Hepatocyte (in vitro differentiated cells): ENCODE measurements around the gene HS3ST5. TPM values are rescaled to one million over a fixed set of nuclear protein-coding genes. Genes with fewer than 3 reads are reported as not detected.

ENCODE experiments used
- DNase-seq: peaks from one replicate; pipeline ENCODE4 v3.0.0-alpha.2; 2016; ENCODE audit warnings: low spot score
- H2AFZ ChIP-seq: fragments of 200-600 bp; sonication (generic); 2 replicates; pipeline ENCODE4 v1.6.0; 2016; ENCODE audit warnings: antibody characterized with exemption, mild to moderate bottlenecking
- H3K27ac ChIP-seq: fragments of 200-600 bp; sonication (generic); 2 replicates; pipeline ENCODE4 v1.5.1; 2016; ENCODE audit warnings: mild to moderate bottlenecking
- H3K27me3 ChIP-seq: fragments of 200-600 bp; sonication (generic); 2 replicates; pipeline ENCODE4 v1.6.1; 2016
- H3K36me3 ChIP-seq: fragments of 200-600 bp; sonication (generic); replicated peaks from 2 replicates; pipeline ENCODE4 v1.5.1; 2016; ENCODE audit warnings: low read depth; ENCODE audit not compliant: insufficient read depth
- H3K4me1 ChIP-seq: fragments of 200-600 bp; sonication (generic); 2 replicates; pipeline ENCODE4 v1.5.1; 2016; ENCODE audit warnings: mild to moderate bottlenecking, moderate library complexity; ENCODE audit not compliant: insufficient read depth
- H3K4me2 ChIP-seq: fragments of 200-600 bp; sonication (generic); 2 replicates; pipeline ENCODE4 v1.6.0; 2016
- H3K4me3 ChIP-seq: fragments of 200-600 bp; sonication (generic); 2 replicates; pipeline ENCODE4 v1.5.1; 2016; ENCODE audit warnings: mild to moderate bottlenecking
- H3K79me2 ChIP-seq: fragments of 200-600 bp; sonication (generic); 2 replicates; pipeline ENCODE4 v1.6.0; 2017; ENCODE audit warnings: mild to moderate bottlenecking
- H3K9me2 ChIP-seq: fragments of 200-600 bp; sonication (generic); replicated peaks from 2 replicates; pipeline ENCODE4 v1.6.0; 2017; ENCODE audit warnings: mild to moderate bottlenecking; ENCODE audit not compliant: insufficient read depth
- H3K9me3 ChIP-seq: fragments of 200-600 bp; sonication (generic); 2 replicates; pipeline ENCODE4 v1.5.1; 2016; ENCODE audit warnings: low read depth, mild to moderate bottlenecking
- H4K20me1 ChIP-seq: fragments of 200-600 bp; sonication (generic); 2 replicates; pipeline ENCODE4 v1.6.0; 2016; ENCODE audit warnings: mild to moderate bottlenecking; ENCODE audit not compliant: insufficient read depth, poor library complexity, severe bottlenecking
- EZH2 ChIP-seq: fragments of 200-600 bp; sonication (generic); IDR thresholded peaks from 2 replicates; pipeline ENCODE4 v1.6.1; 2016; ENCODE audit warnings: antibody characterized with exemption, mild to moderate bottlenecking, borderline replicate concordance
- EZH2phosphoT487 ChIP-seq: fragments of 200-600 bp; sonication (generic); IDR thresholded peaks from one replicate; pipeline ENCODE4 v1.6.1; 2018; ENCODE audit warnings: antibody characterized with exemption, mild to moderate bottlenecking, low read depth, moderate library complexity; ENCODE audit not compliant: unreplicated experiment, severe bottlenecking
- WGBS: methylation state at CpG from one replicate; pipeline ENCODE4 v1.1.6; 2016; ENCODE audit warnings: low lambda C conversion rate; ENCODE audit errors: missing lambda C conversion rate; 5-methylcytosine and 5-hydroxymethylcytosine counted together
- polyA plus RNA-seq: library from polyadenylated mRNA; unstranded; fragments of >200 nt; fragmentation: Nextera tagmentation; extraction: Ambion mirVana; gene quantifications from 2 replicates; pipeline ENCODE4 v1.2.1, GENCODE V29; 2016
- total RNA-seq: library from RNA; depleted of rRNA; stranded (reverse); fragments of >200 nt; gene quantifications from 2 replicates; pipeline ENCODE4 v1.2.3, GENCODE V29; 2014
- TF ChIP-seq, protein P1 (sequence below): fragments of 200-600 bp; sonication (generic); IDR thresholded peaks from 2 replicates; pipeline ENCODE4 v1.5.1; 2016; ENCODE audit warnings: antibody characterized with exemption, mild to moderate bottlenecking; ENCODE audit not compliant: poor library complexity

The HS3ST5 gene
- total and polyA plus RNA-seq, 2 experiments from 2014 or later = 0.73 to 1.4 TPM

DNA sequence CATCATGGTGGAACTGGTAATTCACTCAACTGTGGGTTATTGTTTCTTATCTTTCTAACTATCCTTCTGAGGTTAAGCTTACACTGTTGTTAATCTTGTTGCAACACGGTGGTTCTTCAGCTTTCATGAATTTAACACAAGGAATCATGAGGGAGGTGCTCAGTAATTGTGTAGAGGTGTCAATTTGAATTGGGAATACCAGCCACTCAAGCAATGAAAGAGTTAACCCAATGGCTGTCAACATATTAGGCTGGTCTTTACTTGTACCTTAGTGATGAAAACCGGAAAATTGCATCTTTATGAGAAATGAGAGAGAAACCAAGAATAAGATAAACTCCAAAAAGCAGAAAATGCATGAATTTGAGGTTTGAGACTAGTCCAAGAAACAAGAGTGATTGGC lies 95.7 kb downstream of the HS3ST5 start:
- no peak overlapping the region for H3K4me2 ChIP-seq
- H3K9me2 ChIP-seq = no peaks in the 10 kb centered on the region
- H3K36me3 ChIP-seq = no peaks in the 10 kb centered on the region
- H2AFZ ChIP-seq = no peak overlapping the region
- no peak for TF ChIP-seq EZH2
- TF ChIP-seq, protein P1, sequence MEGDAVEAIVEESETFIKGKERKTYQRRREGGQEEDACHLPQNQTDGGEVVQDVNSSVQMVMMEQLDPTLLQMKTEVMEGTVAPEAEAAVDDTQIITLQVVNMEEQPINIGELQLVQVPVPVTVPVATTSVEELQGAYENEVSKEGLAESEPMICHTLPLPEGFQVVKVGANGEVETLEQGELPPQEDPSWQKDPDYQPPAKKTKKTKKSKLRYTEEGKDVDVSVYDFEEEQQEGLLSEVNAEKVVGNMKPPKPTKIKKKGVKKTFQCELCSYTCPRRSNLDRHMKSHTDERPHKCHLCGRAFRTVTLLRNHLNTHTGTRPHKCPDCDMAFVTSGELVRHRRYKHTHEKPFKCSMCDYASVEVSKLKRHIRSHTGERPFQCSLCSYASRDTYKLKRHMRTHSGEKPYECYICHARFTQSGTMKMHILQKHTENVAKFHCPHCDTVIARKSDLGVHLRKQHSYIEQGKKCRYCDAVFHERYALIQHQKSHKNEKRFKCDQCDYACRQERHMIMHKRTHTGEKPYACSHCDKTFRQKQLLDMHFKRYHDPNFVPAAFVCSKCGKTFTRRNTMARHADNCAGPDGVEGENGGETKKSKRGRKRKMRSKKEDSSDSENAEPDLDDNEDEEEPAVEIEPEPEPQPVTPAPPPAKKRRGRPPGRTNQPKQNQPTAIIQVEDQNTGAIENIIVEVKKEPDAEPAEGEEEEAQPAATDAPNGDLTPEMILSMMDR = no peak
- no peak for TF ChIP-seq EZH2phosphoT487
- H4K20me1 ChIP-seq = no peaks in the 10 kb centered on the region
- DNase-seq = no peak
- H3K4me1 ChIP-seq = no peaks in the 10 kb centered on the region
- no peak overlapping the region for H3K27ac ChIP-seq
- no peaks in the 10 kb centered on the region for H3K9me3 ChIP-seq
- 31% methylated on average over 2 of the region's 2 CpGs for WGBS
- H3K27me3 ChIP-seq = no peaks in the 10 kb centered on the region
- no peak overlapping the region for H3K4me3 ChIP-seq
- H3K79me2 ChIP-seq = no peaks in the 10 kb centered on the region

DNA sequence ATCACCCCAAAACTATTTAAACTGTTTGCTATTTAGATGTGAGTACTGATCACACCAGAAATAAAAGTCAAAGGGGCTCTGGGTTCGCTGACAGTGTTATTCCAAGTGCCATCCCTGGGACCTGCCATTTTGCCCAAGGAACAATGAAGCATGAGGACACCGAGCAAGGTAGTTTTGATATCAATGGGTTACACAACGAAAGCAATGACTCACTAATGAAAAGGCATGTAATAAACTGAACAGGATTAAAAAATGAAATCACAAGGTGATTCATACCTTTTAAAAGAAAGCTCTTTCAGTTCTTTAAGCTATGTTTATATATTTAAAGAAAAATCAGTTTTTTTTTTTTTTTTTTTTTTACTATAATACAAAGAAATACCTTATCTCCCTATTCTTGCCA lies 102.0 kb downstream of the HS3ST5 start:
- H3K4me1 ChIP-seq = no peaks in the 10 kb centered on the region
- no peak for DNase-seq
- WGBS = 88% methylated on average over 3 of the region's 3 CpGs
- TF ChIP-seq, protein P1 = no peak
- TF ChIP-seq EZH2phosphoT487 (no peak), EZH2 (no peak)
- no peaks in the 10 kb centered on the region for H3K79me2 ChIP-seq
- no peak overlapping the region for H3K4me2 ChIP-seq
- H3K9me3 ChIP-seq = no peaks in the 10 kb centered on the region
- H3K4me3 ChIP-seq = no peak overlapping the region
- H3K27me3 ChIP-seq = no peaks in the 10 kb centered on the region
- H3K9me2 ChIP-seq = no peaks in the 10 kb centered on the region
- no peak overlapping the region for H2AFZ ChIP-seq
- no peak overlapping the region for H3K27ac ChIP-seq
- H4K20me1 ChIP-seq = no peaks in the 10 kb centered on the region
- no peaks in the 10 kb centered on the region for H3K36me3 ChIP-seq

DNA sequence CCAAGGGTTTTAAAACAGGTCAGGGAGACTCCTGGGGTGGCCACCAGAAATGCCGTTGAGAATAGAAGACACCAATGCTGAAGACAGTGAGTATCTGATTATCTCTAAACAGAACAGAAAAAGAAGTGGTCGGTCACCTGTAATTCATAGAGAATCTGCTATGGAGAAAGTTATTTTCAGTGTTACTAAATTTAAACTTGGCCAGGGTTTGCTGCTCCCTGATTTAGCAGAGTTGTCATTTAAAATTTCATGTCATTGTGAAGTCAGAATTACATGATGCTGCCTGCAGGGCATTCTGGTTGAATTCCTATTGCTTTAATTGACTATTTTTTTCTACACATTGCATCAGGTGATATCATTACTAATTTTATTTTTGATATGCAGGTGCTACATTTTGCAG lies 114.1 kb downstream of the HS3ST5 start:
- Histone ChIP-seq H3K4me3 (no peak overlapping the region), H3K9me2 (no peaks in the 10 kb centered on the region), H3K4me2 (no peak overlapping the region), H3K9me3 (no peaks in the 10 kb centered on the region), H2AFZ (no peak overlapping the region), H3K27ac (no peak overlapping the region), H3K36me3 (no peaks in the 10 kb centered on the region), H3K4me1 (no peaks in the 10 kb centered on the region), H3K79me2 (no peaks in the 10 kb centered on the region), H3K27me3 (no peaks in the 10 kb centered on the region), H4K20me1 (no peaks in the 10 kb centered on the region)
- WGBS = 96% methylated on average over 2 of the region's 2 CpGs
- DNase-seq = no peak
- TF ChIP-seq EZH2 (no peak), EZH2phosphoT487 (no peak)
- TF ChIP-seq, protein P1 = no peak
